NCI-H460 (cell line): ENCODE results near the gene ARHGAP30. TPM values are rescaled to one million over a fixed set of nuclear protein-coding genes. Genes with fewer than 3 reads are reported as not detected.
"Not testable (repeated sequence)": the region's sequence is repeated elsewhere in the genome, so short reads cannot be mapped to it uniquely, and the experiment has no call there.

ENCODE experiments used
- DNase-seq: peaks from one replicate; pipeline ENCODE4 v3.0.0-alpha.2; 2016; ENCODE audit warnings: low read depth; ENCODE audit errors: extremely low read depth
- total RNA-seq: library from RNA; depleted of rRNA; stranded (reverse); fragments of >200 nt; shearing (Covaris generic); gene quantifications from 2 replicates; pipeline ENCODE4 v1.2.3, GENCODE V29; 2014

ARHGAP30 gene
- total RNA-seq, 1 experiment from 2014 or later, result 0.45 TPM

DNA sequence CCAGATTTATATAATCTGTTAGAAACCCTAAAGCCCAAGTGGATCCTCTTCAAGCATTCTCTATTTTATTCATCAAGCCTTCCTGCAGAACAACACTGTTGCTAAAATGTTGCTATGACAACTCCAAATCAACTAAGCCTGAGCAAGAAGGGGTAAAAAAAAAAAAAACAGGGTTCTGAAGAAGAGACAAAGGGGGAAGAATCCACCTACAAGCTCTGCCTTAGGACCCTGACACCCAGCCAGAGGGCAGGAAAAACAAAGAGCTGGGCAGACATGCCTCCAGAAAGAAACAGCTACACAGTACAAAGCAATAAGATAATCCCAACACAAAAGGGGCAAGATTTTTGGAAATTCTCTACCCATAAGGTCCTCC, 25.2 kb downstream of the ARHGAP30 start:
- DNase-seq, result no peak

DNA sequence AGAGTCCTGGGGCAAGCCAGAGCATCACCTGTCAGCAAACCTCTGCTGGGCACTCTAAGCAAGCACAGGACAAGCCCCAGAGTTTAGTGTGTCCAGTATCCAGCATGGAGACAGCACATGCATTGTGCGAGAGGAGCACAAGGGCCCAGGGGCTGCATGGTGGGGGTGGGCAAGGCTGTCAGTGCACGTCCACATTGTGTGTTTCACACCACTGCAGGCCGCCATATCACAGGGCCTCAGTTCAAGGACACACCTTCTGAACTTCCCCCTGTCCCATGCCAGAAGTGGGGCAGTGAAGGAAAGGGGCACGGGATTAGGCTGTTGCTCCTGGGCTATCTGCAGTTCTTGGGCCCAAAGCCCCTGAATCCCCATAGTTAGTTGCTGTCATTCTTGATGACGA, 30.1 kb downstream of the ARHGAP30 start:
- no peak for DNase-seq

DNA sequence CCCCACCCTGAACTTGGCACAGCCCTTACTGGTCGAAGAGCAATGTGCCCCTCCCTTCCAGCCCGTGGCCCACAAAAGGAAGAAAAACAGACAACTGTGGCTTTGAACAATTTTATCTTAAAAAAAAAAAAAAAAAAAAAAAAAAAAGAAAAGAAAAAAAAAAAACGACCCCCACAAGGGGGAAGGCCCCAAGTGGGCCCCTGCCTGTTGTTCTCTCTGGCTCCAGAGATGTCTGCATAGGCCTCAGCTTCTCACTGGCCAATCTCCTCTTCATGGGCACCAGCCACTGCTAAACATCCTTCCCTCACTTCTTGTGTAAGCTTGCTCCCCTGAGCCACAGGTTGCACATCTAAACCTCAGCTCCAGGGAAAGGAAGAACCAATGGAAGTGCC, 30.5 kb downstream of the ARHGAP30 start:
- no peak for DNase-seq

DNA sequence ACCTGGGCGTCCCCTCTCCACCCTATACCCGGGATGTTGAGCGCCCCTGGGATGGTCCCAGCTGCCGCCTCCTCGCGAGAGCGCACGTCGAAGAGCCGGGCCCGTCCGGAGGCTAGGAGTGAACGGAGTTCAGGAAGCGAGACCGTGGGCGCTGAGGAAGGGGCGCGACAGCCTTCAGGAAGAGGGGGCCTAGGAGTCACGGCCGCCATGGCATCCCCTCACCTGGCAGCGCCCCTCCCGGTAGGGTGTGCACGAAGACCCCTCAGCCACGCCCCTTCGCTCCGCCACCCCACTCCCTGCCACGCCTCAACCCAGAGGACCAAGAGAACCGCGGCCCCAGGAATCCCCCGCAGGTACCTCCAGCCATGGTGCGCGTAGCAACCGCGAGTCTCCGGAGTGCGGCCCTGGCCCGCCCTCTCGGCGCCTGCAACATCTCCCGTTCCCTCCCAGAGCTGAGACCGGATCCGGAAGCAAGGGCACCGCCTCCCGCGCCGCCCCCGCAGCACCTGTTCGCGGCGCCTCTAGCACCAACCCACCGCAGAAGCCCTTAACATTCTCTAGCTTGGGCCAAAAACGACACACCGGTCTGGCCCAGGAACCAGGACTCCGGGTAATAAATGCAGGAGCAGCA, 31.1 kb downstream of the ARHGAP30 start, which contains the start of gene TSTD1:
Gene TSTD1, minus strand, starts transcription at position 442 of the 631 bp plus-strand sequence. Its CDS starts 75 bp downstream, at position 367.
- no peak for DNase-seq

DNA sequence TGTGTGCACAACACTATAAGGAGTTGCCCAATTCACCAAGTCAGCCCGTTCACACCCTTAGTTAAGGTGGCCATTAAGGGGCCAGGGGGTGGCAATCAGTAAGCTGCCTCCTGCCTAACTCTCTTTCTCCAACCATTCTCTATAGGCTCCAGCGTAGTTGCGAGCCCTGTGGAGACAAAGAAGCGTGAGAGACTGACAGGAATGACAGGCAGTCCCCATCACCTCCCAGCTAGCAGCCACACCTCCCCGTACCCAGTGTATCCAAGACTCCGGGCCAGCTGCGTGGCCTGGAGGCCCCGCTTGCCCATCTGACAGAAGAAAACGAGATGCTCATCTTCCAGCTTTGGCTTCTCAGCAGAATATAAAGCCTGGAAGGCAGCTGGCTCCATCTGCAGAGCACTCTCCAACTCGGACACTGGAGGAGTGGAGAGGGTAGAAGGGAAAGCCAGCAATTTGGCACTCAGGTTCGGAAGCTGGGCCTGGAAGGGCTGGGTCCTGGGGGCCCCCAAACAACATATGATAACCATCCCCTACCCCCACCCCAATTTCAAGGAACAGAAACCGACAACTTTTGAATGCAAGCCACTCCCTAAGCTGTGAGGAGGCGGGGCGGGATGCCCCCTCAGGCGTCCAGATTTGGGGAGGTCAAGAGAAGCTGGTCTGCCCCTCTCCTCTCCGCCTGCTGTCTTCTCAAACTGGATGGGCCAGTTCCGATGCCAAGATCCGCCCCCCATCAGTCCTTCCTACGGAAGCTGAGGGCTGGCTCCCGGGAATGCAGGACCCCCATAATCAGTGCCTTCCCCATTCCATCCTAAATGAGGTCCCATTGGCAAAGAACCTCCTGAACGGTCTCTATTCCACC, 31.8 kb downstream of the ARHGAP30 start:
- DNase-seq, result no peak

DNA sequence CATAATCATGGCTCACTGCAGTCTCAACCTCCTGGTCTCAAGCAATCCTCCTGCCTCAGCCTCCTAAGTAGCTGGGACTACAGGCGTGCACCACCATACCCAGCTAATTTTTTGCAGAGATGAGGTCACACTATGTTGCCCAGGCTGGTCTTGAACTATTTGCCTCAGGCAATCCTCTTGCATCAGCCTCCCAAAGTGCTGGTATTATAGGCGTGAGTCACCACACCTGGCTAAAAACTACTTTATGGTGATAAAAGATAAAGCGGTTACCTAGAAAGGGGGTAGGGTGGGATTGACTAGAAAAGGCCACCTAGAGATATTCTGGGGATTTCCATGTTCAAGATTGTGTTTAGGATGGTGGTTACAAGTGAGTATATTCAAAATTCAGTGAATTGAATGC, 35.9 kb downstream of the ARHGAP30 start:
- no peak for DNase-seq

DNA sequence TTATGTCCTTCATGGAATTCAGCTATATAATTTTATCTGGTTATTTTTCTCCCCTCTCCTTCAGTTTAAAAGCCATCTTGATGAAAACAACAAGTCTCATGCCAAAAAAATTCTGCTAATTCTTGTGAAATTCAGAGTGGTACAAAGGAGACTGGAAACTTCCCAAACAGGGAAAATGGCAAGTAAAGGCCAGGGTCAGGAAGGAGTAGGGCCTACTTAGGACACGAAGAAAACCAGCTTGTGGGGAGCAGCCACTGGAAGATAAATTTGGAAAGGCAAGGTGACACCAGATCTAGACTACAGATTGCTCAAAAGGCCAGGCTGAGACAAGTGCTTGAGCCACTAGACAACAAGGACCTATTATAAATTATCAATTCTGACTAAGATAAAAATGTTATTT, 37.3 kb downstream of the ARHGAP30 start:
- no peak for DNase-seq

DNA sequence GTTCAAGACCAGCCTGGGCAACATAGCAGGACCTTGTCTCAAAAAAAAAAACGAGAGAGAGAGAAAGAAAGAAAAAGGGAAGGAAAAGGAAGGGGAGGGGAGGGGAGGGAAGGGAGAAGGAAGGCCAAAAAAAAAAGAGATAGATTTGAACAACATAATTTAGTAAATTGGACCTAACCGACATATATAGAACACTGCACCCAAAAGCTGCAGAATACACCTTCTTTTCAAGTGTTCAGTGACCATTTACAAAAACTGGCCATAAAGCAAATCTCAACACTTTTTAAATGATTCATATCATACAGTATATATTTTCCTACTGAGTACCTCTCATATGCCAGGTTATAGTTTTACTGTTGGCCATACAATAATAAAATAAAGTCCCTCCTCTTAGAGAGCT, 37.8 kb downstream of the ARHGAP30 start:
- DNase-seq, result no peak

DNA sequence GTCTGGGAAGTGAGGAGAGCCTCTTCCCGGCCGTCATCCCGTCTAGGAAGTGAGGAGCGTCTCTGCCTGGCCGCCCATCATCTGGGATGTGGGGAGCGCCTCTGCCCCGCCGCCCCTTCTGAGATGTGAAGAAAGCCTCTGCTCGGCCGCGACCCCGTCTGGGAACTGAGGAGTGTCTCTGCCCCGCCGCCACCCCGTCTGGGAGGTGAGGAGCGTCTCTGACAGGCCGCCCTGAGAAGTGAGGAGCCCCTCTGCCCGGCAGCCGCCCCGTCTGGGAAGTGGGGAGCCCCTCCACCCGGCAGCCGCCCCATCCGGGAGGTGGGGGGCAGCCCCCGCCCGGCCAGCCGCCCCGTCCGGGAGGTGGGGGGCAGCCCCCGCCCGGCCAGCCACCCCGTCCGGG, 40.2 kb downstream of the ARHGAP30 start:
- not testable (repeated sequence) for DNase-seq

DNA sequence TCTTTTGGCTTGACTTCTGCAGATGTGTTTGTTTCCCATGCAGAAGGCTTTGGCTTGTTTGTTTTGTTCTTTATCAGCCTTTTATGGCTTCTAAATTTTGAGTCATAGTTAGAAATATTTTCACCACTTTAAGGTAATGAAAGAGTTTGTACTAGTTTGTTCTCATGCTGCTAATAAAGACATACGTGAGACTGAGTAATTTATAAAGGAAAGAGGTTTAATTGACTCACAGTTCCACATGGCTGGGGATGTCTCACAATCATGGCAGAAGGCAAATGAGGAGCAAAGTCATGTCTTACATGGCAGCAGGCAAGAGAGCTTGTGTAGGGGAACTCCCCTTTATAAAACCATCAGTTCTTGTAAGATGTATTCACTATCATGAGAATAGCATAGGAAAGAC, 42.7 kb downstream of the ARHGAP30 start:
- not testable (repeated sequence) for DNase-seq

DNA sequence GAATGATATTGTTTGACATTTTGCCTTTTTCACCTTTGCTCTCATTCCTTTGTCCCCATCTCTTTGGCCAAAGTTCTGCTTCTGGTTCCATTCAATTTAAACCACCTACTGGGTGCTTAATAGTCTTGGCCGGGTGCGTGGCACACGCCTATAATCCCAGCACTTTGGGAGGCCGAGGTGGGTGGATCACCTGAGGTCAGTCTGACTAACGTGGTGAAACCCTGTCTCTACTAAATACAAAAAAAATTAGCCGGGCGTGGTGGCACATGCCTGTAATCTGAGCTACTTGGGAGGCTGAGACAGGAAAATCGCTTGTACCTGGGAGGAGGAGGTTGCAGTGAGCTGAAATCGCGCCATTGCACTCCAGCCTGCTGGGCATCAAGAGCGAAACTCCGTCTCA, 47.3 kb downstream of the ARHGAP30 start:
- DNase-seq, result not testable (repeated sequence)

DNA sequence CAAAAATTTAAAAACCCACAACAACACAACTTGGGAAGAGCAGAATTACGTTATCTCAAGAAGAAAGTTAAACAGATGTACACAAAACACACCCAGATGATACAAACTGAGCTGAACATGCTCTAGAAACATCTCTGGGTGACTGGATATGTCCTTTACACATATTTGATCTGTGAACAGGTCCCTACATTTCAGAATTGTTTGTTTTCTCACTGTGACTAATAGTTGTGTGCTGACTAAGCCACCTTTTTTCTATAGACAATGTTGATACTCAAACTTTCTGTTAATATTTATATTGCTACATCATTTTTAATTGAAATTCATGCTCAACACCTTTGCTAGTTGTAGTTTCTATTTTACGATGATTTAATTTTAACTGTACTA, 47.7 kb downstream of the ARHGAP30 start:
- DNase-seq, result no peak

DNA sequence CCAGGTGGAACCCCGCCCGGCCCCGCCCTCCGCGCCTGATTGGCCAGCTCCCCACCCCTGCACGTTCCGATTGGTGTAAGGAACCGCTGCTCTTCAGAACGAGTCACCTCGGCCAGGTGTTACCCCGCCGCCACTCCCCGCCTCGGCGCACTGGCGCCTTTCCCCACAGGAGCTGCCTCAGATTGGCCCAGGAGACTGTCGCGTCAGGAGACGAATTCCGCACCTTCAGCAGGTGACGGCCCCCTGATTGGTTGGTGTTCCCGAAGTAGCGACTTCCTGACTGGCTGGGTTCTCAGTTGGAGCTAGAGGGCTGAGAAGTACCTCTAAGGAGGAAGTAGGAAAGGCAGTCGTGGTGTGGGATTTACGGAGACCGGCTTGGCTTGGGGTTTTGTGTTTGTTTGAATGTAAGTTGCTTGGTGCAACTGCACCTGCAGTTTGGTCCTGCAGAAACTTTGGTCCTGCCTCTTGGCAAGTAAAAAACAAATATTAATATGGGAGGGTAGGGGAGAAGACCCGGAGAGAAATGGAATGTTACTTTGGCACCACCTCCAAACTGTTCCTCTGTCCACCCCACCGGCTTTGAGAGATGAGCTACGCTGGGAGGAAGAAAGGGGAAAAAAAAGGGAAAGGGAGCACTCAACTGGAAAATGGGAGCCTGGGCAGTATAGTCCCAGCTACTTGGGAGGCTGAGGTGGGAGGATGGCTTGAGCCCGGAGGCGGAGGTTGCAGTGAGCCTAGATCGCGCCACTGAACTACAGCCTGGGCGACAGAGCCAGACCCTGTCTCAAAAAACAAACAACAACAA, 48.3 kb downstream of the ARHGAP30 start:
- peak; percentile 76 for DNase-seq

DNA sequence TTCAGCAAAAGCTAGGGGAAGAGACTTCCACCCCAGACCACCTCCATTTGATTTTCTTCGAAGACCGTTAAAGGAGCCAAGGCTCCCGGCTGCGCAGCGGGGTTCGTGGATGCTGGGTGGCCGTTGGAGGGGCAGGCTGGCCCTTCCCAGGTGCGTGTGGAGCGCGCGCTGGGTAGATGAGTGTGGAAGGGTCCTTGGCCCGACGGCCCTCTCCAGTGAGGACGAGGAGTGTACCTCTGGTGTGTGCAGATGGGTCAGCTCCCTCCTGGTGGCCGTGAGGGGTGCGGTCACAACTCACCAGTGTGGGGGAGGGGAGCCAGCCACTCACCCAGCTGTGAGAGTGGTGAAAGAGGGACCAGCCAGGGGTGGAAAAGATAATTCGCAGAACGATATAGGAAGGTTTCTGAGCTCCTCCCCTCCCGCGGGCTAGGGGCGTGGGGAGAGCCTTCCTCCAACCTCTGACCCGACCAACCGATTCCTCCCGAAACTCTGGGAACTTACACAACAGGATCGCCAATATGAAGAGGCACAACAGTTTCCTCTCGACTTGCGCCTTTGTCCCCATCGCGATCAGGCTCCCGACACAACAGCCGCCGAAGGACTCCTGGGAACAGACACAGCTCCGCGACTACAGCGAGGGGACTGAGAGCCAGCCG, 49.1 kb downstream of the ARHGAP30 start, which contains the start of gene F11R:
Gene F11R, minus strand, starts transcription at position 644 of the 656 bp plus-strand sequence. Its CDS starts 79 bp downstream, at position 565.
- DNase-seq, result no peak

DNA sequence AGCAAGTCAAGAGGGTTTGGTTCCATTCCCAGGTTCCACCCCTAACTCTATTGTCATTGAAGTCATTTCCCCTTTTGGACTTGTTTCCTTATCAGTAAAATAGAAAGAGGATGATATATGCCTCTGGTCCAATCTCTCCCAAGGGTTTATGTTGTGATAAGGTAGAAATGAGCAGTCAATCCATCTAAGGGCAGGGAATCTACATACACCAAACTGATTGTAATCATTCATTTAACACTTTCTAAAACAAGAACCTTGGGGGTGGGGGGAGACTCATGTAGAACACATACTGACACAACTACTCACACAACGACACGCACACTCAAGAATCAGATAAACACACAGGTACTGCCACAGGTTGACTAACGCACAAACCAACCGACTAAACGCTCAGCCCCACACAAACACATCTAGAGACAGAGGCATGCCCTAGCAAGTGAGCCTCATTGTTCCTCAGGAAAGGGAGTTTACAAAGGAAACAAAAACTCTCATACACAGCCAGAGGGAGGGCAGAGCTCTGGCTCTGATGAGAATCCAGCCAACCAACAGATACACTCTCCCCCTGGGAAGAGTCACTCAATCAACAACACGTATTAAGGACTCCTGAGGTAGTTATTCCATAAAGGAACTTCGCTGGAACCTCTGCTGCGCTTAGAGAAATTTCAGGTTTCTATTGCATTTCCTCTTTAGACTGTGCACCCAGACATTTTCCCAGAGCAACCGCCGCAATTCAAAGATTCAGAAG, 49.8 kb downstream of the ARHGAP30 start:
- no peak for DNase-seq

DNA sequence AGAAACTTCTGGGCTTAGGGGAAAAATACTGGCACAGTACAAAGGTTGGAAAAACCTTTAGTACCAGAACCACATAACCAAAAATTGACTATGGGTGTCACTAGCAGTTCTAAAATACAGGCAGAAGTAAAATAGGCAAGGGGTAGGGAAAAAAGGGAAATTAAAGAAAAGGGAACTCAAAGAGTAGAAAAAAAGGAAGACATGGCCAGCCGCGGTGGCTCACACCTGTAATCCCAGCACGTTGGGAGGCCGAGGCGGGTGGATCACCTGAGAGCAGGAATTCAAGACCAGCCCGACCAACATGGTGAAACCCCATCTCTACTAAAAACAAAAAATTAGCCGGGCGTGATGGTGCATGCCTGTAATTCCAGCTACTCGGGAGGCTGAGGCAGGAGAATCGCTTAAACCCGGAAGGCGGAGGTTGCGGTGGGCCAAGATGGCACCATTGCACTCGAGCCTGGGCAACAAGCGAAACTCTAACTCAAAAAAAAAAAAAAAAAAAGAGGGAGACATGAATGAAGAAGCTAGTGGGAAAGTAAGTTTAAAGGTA, 50.5 kb downstream of the ARHGAP30 start:
- not testable (repeated sequence) for DNase-seq

DNA sequence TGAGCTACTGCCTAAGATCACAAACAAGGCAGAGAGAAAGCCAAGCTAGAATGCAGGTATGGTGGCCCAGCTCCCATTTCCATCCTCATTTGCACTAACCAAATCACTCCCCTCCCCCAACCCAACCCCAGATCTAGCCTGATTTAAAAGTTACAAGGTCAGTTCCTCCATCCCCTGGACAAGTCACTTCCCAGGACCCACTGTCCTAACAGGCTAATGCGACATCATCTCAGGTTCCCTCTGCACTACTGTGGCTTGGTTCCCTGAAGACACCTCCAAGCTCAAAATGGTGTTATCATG, 51.1 kb downstream of the ARHGAP30 start:
- no peak for DNase-seq

DNA sequence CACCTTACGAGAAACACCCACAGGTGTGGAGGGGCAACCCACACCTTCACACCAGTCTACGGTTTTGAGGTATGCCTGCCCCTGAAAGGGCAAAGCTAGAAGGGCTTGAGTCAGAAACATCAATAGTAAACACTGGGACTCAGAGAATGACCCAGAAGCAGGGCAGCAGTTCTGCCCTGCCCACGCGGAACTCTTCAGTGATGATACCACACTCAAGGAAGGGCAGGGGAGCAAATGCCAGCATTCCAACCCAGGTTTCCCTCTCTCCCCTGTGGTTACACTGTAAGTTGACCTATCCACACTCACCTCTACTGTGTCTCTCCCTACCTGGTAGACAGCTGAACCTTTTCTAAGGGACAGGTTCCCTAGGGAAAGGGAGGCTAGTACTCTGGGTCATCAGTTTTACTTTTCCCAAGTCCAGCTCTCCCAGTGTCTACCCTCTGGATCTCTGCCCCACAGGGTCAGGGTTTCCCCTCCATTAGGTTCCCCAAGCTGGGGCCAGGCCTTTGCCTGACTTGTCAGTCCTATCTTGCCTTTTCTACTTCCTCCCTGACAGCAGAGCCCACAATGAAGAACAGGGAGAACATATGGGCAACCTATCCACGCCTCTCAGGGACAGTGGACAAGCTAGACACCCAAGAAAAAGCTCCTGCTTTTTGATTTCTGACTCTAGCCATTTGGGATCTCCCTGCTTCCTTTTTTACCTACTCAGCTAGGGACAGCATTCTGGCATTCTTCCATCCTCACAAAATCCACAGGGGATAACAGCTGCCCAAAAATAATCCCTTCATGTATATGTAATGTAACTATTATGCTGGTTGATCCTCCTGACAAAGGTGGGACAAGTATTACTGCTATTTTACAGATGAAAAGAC, 51.7 kb downstream of the ARHGAP30 start:
- no peak for DNase-seq

DNA sequence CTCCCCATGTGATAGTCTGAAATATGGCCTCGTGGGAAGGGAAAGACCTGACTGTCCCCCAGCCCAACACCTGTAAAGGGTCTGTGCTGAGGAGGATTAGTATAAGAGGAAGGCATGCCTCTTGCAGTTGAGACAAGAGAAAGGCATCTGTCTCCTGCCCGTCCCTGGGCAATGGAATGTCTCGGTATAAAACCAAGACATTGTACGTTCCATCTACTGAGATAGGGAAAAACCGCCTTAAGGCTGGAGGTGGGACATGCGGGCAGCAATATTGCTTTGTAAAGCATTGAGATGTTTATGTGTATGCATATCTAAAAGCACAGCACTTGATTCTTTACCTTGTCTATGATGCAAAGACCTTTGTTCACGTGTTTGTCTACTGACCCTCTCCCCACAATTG, 52.5 kb downstream of the ARHGAP30 start:
- DNase-seq, result not testable (repeated sequence)
